Prostate gland (tissue), 2 donors: ENCODE measurements around the gene ABLIM3.

Experiments
- CTCF ChIP-seq, 4 experiments: fragments of 200-600 bp in 2 of 4; fragments of 450-650 bp in 2 of 4; sonication (generic) in 2 of 4; IDR thresholded peaks; 1 replicate in 3 of 4; 2 replicates in 1 of 4; pipeline ENCODE4 v1.5.1; 2016 to 2019; ENCODE audit warnings: antibody characterized with exemption in 4 of 4, mild to moderate bottlenecking in 2 of 4, moderate library complexity in 2 of 4
- POLR2A ChIP-seq: fragments of 450-650 bp; IDR thresholded peaks from one replicate; pipeline ENCODE4 v1.6.1; 2016; ENCODE audit warnings: antibody characterized with exemption, mild to moderate bottlenecking
- POLR2AphosphoS5 ChIP-seq: sonication (generic); formaldehyde crosslinking; IDR thresholded peaks from one replicate; pipeline ENCODE4 v1.6.1; 2017; ENCODE audit warnings: antibody characterized with exemption

- TF ChIP-seq CTCF (IDR thresholded peaks at IDR 0.05), result no peak
- TF ChIP-seq POLR2AphosphoS5, result no peak
- TF ChIP-seq POLR2A, result no peak
Observed at GRCh38 chr5:149304195-149305078, 163.1 kb downstream of the ABLIM3 start.
